ENCODE results near the gene HCAR1.

- TF ChIP-seq, protein P1, sequence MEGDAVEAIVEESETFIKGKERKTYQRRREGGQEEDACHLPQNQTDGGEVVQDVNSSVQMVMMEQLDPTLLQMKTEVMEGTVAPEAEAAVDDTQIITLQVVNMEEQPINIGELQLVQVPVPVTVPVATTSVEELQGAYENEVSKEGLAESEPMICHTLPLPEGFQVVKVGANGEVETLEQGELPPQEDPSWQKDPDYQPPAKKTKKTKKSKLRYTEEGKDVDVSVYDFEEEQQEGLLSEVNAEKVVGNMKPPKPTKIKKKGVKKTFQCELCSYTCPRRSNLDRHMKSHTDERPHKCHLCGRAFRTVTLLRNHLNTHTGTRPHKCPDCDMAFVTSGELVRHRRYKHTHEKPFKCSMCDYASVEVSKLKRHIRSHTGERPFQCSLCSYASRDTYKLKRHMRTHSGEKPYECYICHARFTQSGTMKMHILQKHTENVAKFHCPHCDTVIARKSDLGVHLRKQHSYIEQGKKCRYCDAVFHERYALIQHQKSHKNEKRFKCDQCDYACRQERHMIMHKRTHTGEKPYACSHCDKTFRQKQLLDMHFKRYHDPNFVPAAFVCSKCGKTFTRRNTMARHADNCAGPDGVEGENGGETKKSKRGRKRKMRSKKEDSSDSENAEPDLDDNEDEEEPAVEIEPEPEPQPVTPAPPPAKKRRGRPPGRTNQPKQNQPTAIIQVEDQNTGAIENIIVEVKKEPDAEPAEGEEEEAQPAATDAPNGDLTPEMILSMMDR (IDR thresholded peaks at IDR 0.05): no peak
- TF ChIP-seq POLR2A (IDR thresholded peaks at IDR 0.05) (no peak), POLR2AphosphoS5 (IDR thresholded peaks at IDR 0.05) (no peak), EP300 (IDR thresholded peaks at IDR 0.05) (no peak)
These were observed 24.1 kb upstream of the HCAR1 start for GRCh38 chr12:122754790-122755189.

Data from suprapubic skin (tissue), 4 donors.